Fibroblast of mammary gland (primary cell): Measurements from ENCODE around the gene AKAP6.

Experiments used
- DNase-seq: peaks from one replicate; pipeline ENCODE4 v3.0.0-alpha.2; 2010; ENCODE audit warnings: low read depth
- H3K4me3 ChIP-seq: 2 replicates; pipeline ENCODE4 v1.5.1; 2011; ENCODE audit warnings: low read depth, mild to moderate bottlenecking, low read length, moderate library complexity; ENCODE audit not compliant: control insufficient read depth
- TF ChIP-seq, protein P1 (sequence below): conservative IDR thresholded peaks from 2 replicates; pipeline ENCODE4 v1.5.1; 2011; ENCODE audit warnings: low read depth, low read length, inconsistent platforms; ENCODE audit not compliant: control insufficient read depth, insufficient read depth

The AKAP6 gene

DNA sequence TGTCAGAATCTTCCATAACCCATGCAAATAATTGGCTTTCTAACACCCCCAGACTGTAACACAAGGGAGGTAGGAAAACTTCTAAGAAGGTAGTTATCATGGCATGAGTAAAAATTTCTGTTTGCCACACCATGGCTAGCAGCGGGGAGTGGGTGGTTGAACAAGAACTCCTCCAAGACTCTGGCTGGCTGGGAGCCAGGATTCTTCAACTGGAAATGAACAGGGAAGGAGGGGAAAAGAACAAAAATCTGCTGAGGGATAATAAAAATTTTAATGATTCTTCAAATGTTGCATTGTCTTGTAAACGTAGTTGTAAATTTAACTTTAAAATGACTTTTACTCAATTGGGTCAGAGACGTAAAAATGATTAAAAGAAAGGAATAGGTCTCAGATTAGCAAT, 78.9 kb downstream of the AKAP6 start:
- TF ChIP-seq, protein P1, sequence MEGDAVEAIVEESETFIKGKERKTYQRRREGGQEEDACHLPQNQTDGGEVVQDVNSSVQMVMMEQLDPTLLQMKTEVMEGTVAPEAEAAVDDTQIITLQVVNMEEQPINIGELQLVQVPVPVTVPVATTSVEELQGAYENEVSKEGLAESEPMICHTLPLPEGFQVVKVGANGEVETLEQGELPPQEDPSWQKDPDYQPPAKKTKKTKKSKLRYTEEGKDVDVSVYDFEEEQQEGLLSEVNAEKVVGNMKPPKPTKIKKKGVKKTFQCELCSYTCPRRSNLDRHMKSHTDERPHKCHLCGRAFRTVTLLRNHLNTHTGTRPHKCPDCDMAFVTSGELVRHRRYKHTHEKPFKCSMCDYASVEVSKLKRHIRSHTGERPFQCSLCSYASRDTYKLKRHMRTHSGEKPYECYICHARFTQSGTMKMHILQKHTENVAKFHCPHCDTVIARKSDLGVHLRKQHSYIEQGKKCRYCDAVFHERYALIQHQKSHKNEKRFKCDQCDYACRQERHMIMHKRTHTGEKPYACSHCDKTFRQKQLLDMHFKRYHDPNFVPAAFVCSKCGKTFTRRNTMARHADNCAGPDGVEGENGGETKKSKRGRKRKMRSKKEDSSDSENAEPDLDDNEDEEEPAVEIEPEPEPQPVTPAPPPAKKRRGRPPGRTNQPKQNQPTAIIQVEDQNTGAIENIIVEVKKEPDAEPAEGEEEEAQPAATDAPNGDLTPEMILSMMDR: no peak
- H3K4me3 ChIP-seq: no peak overlapping the region
- peak; percentile 21 for DNase-seq

DNA sequence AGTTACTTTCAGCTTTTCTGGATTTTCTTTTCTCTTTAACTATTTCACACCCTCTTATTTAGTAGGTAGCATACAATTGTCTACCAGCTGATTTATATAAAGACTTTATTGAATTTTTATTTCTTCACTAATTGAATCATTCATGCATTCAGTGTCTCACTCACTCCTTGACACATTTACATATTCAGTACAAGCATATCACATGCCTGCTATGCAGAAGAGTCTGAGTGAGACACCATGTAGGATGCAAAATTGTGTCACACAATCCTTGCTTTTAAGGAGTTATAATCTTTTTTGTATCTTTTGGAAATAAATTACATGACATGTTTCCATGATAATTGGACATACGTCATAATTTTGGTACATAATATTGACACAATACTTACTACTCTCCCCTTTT, 83.0 kb downstream of the AKAP6 start:
- no peak overlapping the region for H3K4me3 ChIP-seq
- TF ChIP-seq, protein P1: no peak
- no peak for DNase-seq

DNA sequence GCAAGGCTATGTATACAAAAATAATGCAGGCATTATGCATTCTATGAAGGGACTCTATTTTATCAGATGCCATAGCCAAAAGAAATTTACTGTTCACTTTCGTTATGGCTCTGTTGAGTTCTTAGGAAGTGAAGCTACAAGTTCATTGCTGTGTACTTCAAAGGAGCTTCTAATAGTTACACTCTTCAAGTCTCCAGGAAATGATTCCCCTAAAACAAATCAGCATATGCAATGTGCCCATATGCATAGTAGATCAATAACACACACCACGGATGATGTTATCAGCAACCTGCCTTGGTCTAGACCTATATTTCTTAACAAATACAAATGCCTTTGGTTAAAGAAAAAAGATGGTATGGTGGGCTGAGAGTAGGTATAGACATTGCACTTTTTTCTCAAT, 83.4 kb downstream of the AKAP6 start:
- H3K4me3 ChIP-seq: no peak overlapping the region
- DNase-seq: no peak
- TF ChIP-seq, protein P1: no peak

DNA sequence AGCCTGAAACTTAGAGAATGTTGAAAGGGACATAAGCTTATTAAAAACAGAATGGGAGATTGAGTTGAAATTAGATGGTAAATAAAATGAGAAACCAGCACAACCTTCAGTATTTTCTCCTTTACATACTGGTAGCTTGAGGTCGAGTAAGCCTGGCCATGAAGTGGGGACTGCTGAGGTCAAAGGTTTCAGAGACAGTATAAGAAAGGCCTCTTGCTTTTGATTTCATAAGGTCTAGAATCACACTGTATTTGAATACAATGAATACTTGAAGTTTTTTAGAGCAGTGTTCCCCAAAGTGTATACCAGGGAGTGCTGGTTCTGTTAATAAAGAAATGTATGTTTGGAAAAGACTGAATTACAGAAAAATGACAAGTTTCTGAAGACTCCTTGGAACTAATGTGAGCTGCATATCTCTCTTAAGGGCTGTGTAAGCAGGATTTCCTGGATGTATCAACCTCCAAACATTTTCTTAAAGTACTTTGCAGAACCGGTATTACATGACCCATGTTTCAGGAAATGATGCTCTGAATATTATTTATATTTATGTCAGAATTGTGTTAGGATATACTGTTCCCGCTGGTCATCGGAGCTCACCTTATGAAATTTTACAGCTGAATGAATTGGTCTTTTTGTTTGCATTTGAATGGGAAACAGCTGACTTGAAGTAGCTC, 85.0 kb downstream of the AKAP6 start:
- no peak for DNase-seq
- TF ChIP-seq, protein P1: no peak
- H3K4me3 ChIP-seq: no peak overlapping the region

DNA sequence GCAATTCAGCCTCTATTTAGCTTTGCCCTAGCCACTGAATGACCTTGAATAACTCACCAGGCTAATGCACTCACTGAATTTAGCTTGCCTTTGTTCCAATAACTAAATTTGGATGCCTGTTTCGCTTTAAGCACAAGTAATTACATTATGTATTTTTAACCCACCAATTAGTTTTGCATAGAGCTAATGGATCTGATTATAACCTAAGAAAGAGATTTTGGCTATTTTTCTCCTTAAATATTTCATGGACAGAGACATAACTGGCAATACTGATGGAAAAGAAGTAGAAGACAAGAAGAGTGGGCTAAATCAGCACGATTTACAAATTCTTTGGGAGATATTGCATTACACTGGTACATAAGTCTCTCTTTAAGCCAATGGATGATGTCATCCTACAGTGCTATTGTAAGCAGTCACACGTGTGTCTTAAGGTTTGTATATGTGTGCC, 85.7 kb downstream of the AKAP6 start:
- TF ChIP-seq, protein P1: no peak
- H3K4me3 ChIP-seq: no peak overlapping the region
- peak; percentile 40 for DNase-seq

DNA sequence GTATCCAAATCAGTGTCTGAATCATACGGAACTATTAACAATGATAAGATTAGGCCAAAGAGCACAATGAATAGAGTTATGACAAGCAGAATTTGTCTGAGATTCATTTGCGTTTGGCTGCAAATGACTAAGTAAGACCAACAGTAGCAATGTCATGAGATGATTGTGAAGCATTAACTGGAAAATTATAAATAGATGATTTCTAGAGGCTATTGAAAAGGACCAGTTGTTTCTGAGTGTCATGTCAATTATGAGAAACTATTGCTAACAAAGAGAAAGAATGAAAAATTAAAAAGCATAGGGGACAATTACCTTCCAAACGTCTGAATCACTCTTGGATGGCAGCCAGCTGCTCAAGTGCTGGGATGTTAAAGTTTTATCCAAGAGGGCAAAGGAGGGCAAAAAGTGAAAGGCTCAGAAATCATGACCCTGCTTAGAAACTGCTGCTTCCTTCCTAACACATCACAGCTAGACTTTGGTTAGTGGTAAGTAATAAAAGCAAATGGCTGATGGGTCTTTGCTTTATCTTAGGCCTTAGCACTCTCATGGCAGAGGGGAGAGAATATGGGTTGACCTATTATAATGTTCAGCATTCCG, 89.0 kb downstream of the AKAP6 start:
- TF ChIP-seq, protein P1: no peak
- DNase-seq: peak; percentile 59
- no peak overlapping the region for H3K4me3 ChIP-seq
